ENCODE data around the gene SERAC1.

Gene SERAC1

DNA sequence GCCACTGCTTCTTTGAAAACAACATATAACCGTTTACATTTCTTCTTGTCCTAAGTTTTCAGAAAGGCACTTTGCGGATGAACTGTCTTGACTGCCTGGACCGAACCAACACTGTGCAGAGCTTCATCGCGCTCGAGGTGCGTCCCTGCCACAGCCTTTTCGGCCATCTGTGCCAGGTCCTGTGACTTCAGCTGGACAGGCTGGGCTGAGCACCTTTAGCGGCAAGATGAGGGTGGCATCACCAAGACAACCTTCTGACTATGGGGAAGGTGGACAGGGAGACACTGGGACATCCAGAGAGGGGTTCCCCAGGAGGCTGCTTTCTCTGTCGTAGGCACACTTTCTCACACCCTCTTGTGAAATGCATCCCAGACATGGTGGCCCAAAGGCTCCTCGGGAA, 104.3 kb downstream of the SERAC1 start:
- TF ChIP-seq, protein P1, sequence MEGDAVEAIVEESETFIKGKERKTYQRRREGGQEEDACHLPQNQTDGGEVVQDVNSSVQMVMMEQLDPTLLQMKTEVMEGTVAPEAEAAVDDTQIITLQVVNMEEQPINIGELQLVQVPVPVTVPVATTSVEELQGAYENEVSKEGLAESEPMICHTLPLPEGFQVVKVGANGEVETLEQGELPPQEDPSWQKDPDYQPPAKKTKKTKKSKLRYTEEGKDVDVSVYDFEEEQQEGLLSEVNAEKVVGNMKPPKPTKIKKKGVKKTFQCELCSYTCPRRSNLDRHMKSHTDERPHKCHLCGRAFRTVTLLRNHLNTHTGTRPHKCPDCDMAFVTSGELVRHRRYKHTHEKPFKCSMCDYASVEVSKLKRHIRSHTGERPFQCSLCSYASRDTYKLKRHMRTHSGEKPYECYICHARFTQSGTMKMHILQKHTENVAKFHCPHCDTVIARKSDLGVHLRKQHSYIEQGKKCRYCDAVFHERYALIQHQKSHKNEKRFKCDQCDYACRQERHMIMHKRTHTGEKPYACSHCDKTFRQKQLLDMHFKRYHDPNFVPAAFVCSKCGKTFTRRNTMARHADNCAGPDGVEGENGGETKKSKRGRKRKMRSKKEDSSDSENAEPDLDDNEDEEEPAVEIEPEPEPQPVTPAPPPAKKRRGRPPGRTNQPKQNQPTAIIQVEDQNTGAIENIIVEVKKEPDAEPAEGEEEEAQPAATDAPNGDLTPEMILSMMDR (IDR thresholded peaks at IDR 0.05; ENCODE audit: insufficient read depth, missing control alignments) = no peak
- no peak for FAIRE-seq
- no peak for DNase-seq (ENCODE audit: insufficient read length, low spot score)

DNA sequence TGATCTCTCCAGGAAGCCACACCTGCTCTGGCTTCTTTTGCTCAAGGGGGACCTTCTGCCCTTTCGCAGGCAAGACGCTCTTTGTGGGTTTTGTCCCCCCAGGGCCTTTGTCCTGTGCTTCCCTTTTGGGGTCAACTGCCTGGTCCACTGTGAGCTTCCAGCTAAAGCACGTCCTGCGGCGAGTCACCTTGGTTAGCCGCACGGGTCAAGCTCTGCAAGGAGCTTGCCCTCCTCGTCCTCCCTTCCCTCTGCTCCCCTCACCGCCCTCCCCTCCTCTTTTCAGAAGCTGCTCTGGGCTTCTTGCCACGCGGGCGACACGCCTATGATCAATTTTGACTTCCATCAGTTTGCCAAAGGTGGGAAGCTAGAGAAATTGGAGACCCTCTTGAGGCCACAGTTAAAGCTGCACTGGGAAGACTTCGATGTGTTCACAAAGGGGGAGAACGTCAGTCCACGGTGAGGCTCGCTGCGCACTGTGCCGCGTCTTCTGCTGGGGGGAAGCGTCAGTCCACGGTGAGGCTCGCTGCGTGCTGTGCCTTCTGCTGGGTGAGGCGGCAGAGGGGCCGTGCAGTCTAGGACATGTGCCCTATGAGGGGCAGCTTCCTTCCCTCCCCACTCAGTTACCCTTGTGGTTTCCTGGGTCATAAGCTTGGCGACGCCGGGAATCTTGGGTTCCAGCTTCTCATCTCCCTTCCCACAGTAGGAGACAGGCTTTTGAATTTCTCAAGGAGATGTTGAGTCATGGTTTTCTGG, 106.2 kb downstream of the SERAC1 start:
- TF ChIP-seq, protein P1 (IDR thresholded peaks at IDR 0.05; ENCODE audit: insufficient read depth, missing control alignments) = no peak
- no peak for DNase-seq (ENCODE audit: insufficient read length, low spot score)
- FAIRE-seq = no peak

DNA sequence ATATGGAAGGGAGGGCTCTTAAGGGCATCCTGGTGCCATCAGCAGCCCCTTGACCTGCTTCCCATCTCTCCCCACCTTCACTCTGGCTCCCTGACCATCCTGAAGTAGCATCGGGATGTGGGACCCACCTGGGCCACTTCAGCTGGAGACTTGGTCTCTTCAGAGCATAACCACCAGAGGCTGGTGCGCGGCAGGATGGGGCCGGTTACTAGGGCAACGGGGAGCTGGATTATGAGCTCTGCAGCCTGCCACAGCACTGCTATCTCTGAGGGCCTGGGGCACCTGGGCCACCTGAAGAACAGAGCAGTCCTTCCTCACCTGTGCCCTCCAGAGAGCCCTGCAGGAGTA, 106.7 kb downstream of the SERAC1 start:
- FAIRE-seq = no peak
- TF ChIP-seq, protein P1 (IDR thresholded peaks at IDR 0.05; ENCODE audit: insufficient read depth, missing control alignments) = no peak
- DNase-seq (ENCODE audit: insufficient read length, low spot score) = no peak

DNA sequence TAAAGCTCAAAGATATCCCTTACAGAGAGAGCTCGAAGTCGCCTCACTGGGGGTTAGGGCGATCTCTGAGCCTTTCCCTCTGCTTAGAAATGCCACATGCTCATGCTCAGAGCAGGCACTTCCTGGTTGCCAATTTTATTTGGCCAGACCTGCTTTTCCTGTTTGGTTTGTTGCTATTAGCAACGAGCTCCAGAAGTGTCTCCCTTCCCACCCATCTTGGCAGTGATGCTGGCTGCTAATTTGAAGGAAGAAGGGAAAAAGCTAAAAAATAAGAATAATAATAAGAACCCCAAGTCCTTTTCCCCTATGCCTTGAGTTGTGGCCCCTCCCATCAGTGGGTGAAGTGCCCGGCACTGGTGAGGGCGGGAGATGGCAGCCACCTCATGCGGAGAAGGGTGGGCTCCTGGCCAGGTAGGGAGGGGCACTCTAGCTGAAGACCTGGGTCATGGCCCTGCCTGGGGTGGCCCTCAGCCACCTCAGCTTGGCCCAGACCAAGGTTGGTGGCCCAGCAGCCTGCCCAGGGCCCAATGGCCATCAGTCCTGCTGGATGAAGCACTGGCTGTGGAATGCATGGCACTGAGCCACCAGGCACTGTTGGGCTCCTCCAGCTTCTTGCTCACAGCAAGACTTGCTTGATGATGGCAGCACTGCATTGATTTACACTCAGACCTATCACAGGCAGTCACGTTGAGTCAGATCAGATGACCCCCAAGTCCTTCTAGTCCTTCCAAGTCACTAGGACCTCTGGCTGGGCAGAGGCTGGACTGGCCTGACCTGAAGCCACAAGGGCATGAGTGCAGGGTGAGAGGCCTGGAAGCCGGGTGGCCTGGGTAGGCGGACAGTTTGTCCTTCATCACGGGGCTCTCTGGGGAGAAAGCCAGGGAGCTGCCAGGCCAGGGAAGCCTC, 107.4 kb downstream of the SERAC1 start:
- FAIRE-seq (no peak), DNase-seq (ENCODE audit: insufficient read length, low spot score) (no peak)
- TF ChIP-seq, protein P1 (IDR thresholded peaks at IDR 0.05; ENCODE audit: insufficient read depth, missing control alignments) = no peak
